ENCODE results near the gene SUN5.

SUN5 gene

GRCh38 chr20:32973077-32973717, 31.0 kb downstream of the SUN5 start:
- Histone ChIP-seq H3K4me3 (ENCODE audit: low read depth, low read length) (no peak overlapping the region), H3K27me3 (ENCODE audit: control insufficient read depth, insufficient read depth, low read length) (no peaks in the 10 kb centered on the region), H3K4me1 (ENCODE audit: control insufficient read depth, insufficient read depth, low read length) (peaks cover 66% of the 10 kb centered on the region), H3K9me3 (ENCODE audit: control insufficient read depth, insufficient read depth, low read depth, low read length) (peaks cover 6% of the 10 kb centered on the region; the same call in 1 of the 2 replicates), H3K9ac (ENCODE audit: low read length) (peak overlapping the region; percentile 18), H3K36me3 (ENCODE audit: control insufficient read depth, insufficient read depth, low read length) (no peaks in the 10 kb centered on the region), H3K27ac (ENCODE audit: low read depth, low read length) (no peak overlapping the region; the same call in 1 of the 2 replicates)

- Histone ChIP-seq H3K9me3 (ENCODE audit: control insufficient read depth, insufficient read depth, low read depth, low read length) (peaks cover 6% of the 10 kb centered on the region; the same call in 1 of the 2 replicates), H3K27ac (ENCODE audit: low read depth, low read length) (peak overlapping the region; percentile 34; the same call in 1 of the 2 replicates), H3K27me3 (ENCODE audit: control insufficient read depth, insufficient read depth, low read length) (no peaks in the 10 kb centered on the region), H3K4me3 (ENCODE audit: low read depth, low read length) (no peak overlapping the region), H3K4me1 (ENCODE audit: control insufficient read depth, insufficient read depth, low read length) (peaks cover 59% of the 10 kb centered on the region), H3K36me3 (ENCODE audit: control insufficient read depth, insufficient read depth, low read length) (no peaks in the 10 kb centered on the region), H3K9ac (ENCODE audit: low read length) (peak overlapping the region; percentile 34)
These were observed 31.8 kb downstream of the SUN5 start for GRCh38 chr20:32972181-32973076.

GRCh38 chr20:32971703-32972161, 32.5 kb downstream of the SUN5 start:
- Histone ChIP-seq H3K36me3 (ENCODE audit: control insufficient read depth, insufficient read depth, low read length) (no peaks in the 10 kb centered on the region), H3K27ac (ENCODE audit: low read depth, low read length) (peak overlapping the region; percentile 34; the same call in 1 of the 2 replicates), H3K9ac (ENCODE audit: low read length) (peak overlapping the region; percentile 34), H3K9me3 (ENCODE audit: control insufficient read depth, insufficient read depth, low read depth, low read length) (peaks cover under 1% of the 10 kb centered on the region; the same call in 1 of the 2 replicates), H3K4me3 (ENCODE audit: low read depth, low read length) (no peak overlapping the region), H3K4me1 (ENCODE audit: control insufficient read depth, insufficient read depth, low read length) (peaks cover 52% of the 10 kb centered on the region), H3K27me3 (ENCODE audit: control insufficient read depth, insufficient read depth, low read length) (no peaks in the 10 kb centered on the region)

GRCh38 chr20:32970973-32971300, 33.3 kb downstream of the SUN5 start:
- H3K27me3 ChIP-seq (ENCODE audit: control insufficient read depth, insufficient read depth, low read length) = no peaks in the 10 kb centered on the region
- no peak overlapping the region for H3K4me3 ChIP-seq (ENCODE audit: low read depth, low read length)
- no peak overlapping the region for H3K27ac ChIP-seq (ENCODE audit: low read depth, low read length)
- no peaks in the 10 kb centered on the region for H3K9me3 ChIP-seq (ENCODE audit: control insufficient read depth, insufficient read depth, low read depth, low read length)
- no peak overlapping the region for H3K9ac ChIP-seq (ENCODE audit: low read length)
- no peaks in the 10 kb centered on the region for H3K36me3 ChIP-seq (ENCODE audit: control insufficient read depth, insufficient read depth, low read length)
- H3K4me1 ChIP-seq (ENCODE audit: control insufficient read depth, insufficient read depth, low read length) = peaks cover 46% of the 10 kb centered on the region

- H3K9me3 ChIP-seq (ENCODE audit: control insufficient read depth, insufficient read depth, low read depth, low read length) = no peaks in the 10 kb centered on the region
- H3K27me3 ChIP-seq (ENCODE audit: control insufficient read depth, insufficient read depth, low read length) = no peaks in the 10 kb centered on the region
- no peak overlapping the region for H3K4me3 ChIP-seq (ENCODE audit: low read depth, low read length)
- H3K36me3 ChIP-seq (ENCODE audit: control insufficient read depth, insufficient read depth, low read length) = no peaks in the 10 kb centered on the region
- peaks cover 41% of the 10 kb centered on the region for H3K4me1 ChIP-seq (ENCODE audit: control insufficient read depth, insufficient read depth, low read length)
- no peak overlapping the region for H3K9ac ChIP-seq (ENCODE audit: low read length)
- H3K27ac ChIP-seq (ENCODE audit: low read depth, low read length) = no peak overlapping the region
These were observed 33.9 kb downstream of the SUN5 start for GRCh38 chr20:32970115-32970972.

- Histone ChIP-seq H3K9ac (ENCODE audit: low read length) (no peak overlapping the region), H3K4me3 (ENCODE audit: low read depth, low read length) (no peak overlapping the region), H3K27me3 (ENCODE audit: control insufficient read depth, insufficient read depth, low read length) (no peaks in the 10 kb centered on the region), H3K36me3 (ENCODE audit: control insufficient read depth, insufficient read depth, low read length) (no peaks in the 10 kb centered on the region), H3K9me3 (ENCODE audit: control insufficient read depth, insufficient read depth, low read depth, low read length) (no peaks in the 10 kb centered on the region), H3K27ac (ENCODE audit: low read depth, low read length) (no peak overlapping the region), H3K4me1 (ENCODE audit: control insufficient read depth, insufficient read depth, low read length) (peaks cover 35% of the 10 kb centered on the region)
These were observed 34.7 kb downstream of the SUN5 start for GRCh38 chr20:32969356-32970114.

GRCh38 chr20:32968478-32969241, 35.6 kb downstream of the SUN5 start:
- H3K9me3 ChIP-seq (ENCODE audit: control insufficient read depth, insufficient read depth, low read depth, low read length) = no peaks in the 10 kb centered on the region
- H3K4me1 ChIP-seq (ENCODE audit: control insufficient read depth, insufficient read depth, low read length) = peaks cover 26% of the 10 kb centered on the region
- H3K36me3 ChIP-seq (ENCODE audit: control insufficient read depth, insufficient read depth, low read length) = no peaks in the 10 kb centered on the region
- no peak overlapping the region for H3K9ac ChIP-seq (ENCODE audit: low read length)
- H3K4me3 ChIP-seq (ENCODE audit: low read depth, low read length) = no peak overlapping the region
- no peak overlapping the region for H3K27ac ChIP-seq (ENCODE audit: low read depth, low read length)
- H3K27me3 ChIP-seq (ENCODE audit: control insufficient read depth, insufficient read depth, low read length) = no peaks in the 10 kb centered on the region

GRCh38 chr20:32967961-32968457, 36.2 kb downstream of the SUN5 start:
- Histone ChIP-seq H3K4me3 (ENCODE audit: low read depth, low read length) (no peak overlapping the region), H3K27me3 (ENCODE audit: control insufficient read depth, insufficient read depth, low read length) (no peaks in the 10 kb centered on the region), H3K4me1 (ENCODE audit: control insufficient read depth, insufficient read depth, low read length) (peaks cover 24% of the 10 kb centered on the region), H3K36me3 (ENCODE audit: control insufficient read depth, insufficient read depth, low read length) (no peaks in the 10 kb centered on the region), H3K27ac (ENCODE audit: low read depth, low read length) (no peak overlapping the region), H3K9me3 (ENCODE audit: control insufficient read depth, insufficient read depth, low read depth, low read length) (no peaks in the 10 kb centered on the region), H3K9ac (ENCODE audit: low read length) (no peak overlapping the region)

GRCh38 chr20:32966881-32967781, 37.1 kb downstream of the SUN5 start:
- H3K9ac ChIP-seq (ENCODE audit: low read length) = no peak overlapping the region
- H3K4me1 ChIP-seq (ENCODE audit: control insufficient read depth, insufficient read depth, low read length) = peaks cover 15% of the 10 kb centered on the region
- H3K4me3 ChIP-seq (ENCODE audit: low read depth, low read length) = no peak overlapping the region
- H3K27me3 ChIP-seq (ENCODE audit: control insufficient read depth, insufficient read depth, low read length) = no peaks in the 10 kb centered on the region
- no peak overlapping the region for H3K27ac ChIP-seq (ENCODE audit: low read depth, low read length)
- no peaks in the 10 kb centered on the region for H3K36me3 ChIP-seq (ENCODE audit: control insufficient read depth, insufficient read depth, low read length)
- H3K9me3 ChIP-seq (ENCODE audit: control insufficient read depth, insufficient read depth, low read depth, low read length) = no peaks in the 10 kb centered on the region

Measured in HUES6 (cell line).